ENCODE measurements around the gene SRPK3.
"Not testable (repeated sequence)": the region's sequence is repeated elsewhere in the genome, so short reads cannot be mapped to it uniquely, and the experiment has no call there.

Gene SRPK3

GRCh38 chrX:153746359-153746758 is 34.5 kb upstream of the SRPK3 start:
- no peak for DNase-seq

GRCh38 chrX:153746991-153747390 is 33.9 kb upstream of the SRPK3 start:
- DNase-seq, result not testable (repeated sequence)

- not testable (repeated sequence) for DNase-seq
Observed at GRCh38 chrX:153749017-153749416, 31.8 kb upstream of the SRPK3 start.

GRCh38 chrX:153750127-153750774 is 30.6 kb upstream of the SRPK3 start:
- no peak for DNase-seq

- DNase-seq, result no peak
Observed at GRCh38 chrX:153755136-153755535, 25.7 kb upstream of the SRPK3 start.

GRCh38 chrX:153761863-153762262 is 19.0 kb upstream of the SRPK3 start:
- DNase-seq, result no peak

GRCh38 chrX:153762626-153763173 is 18.1 kb upstream of the SRPK3 start:
- DNase-seq, result no peak

- no peak for DNase-seq
Observed at GRCh38 chrX:153763298-153763932, 17.4 kb upstream of the SRPK3 start.

- peak; percentile 66 to 79 for DNase-seq
Observed at GRCh38 chrX:153763989-153764755, 16.7 kb upstream of the SRPK3 start, which contains the start of gene PLXNB3. PLXNB3 (plus strand) TSS chrX:153764249; CDS start chrX:153765536, 1,287 bp downstream.

- DNase-seq, result no peak
Observed at GRCh38 chrX:153764786-153765137, 16.1 kb upstream of the SRPK3 start.

GRCh38 chrX:153765138-153766079 is 15.4 kb upstream of the SRPK3 start:
- no peak for DNase-seq

GRCh38 chrX:153766098-153766817 is 14.6 kb upstream of the SRPK3 start:
- DNase-seq, result peak in 1 of 2 donors; percentile 23

GRCh38 chrX:153766871-153767673 is 13.8 kb upstream of the SRPK3 start:
- DNase-seq, result no peak

- DNase-seq, result no peak
Observed at GRCh38 chrX:153767674-153768055, 13.2 kb upstream of the SRPK3 start.

- no peak for DNase-seq
Observed at GRCh38 chrX:153768311-153769157, 12.3 kb upstream of the SRPK3 start.

GRCh38 chrX:153769158-153769864 is 11.5 kb upstream of the SRPK3 start:
- DNase-seq, result no peak

- DNase-seq, result no peak
Observed at GRCh38 chrX:153769865-153770600, 10.8 kb upstream of the SRPK3 start.

- DNase-seq, result no peak
Observed at GRCh38 chrX:153770601-153771414, 10.0 kb upstream of the SRPK3 start.

All from activated CD4-positive, alpha-beta T cell treated with anti-CD3 and anti-CD28 coated beads for 4 hours (primary cell).